ENCODE data around the gene KIAA0930. TPM values are rescaled to one million over a fixed set of nuclear protein-coding genes. Genes with fewer than 3 reads are reported as not detected.

KIAA0930 gene
- total RNA-seq, 1 donor from 2014 or later = 42.5 TPM

DNA sequence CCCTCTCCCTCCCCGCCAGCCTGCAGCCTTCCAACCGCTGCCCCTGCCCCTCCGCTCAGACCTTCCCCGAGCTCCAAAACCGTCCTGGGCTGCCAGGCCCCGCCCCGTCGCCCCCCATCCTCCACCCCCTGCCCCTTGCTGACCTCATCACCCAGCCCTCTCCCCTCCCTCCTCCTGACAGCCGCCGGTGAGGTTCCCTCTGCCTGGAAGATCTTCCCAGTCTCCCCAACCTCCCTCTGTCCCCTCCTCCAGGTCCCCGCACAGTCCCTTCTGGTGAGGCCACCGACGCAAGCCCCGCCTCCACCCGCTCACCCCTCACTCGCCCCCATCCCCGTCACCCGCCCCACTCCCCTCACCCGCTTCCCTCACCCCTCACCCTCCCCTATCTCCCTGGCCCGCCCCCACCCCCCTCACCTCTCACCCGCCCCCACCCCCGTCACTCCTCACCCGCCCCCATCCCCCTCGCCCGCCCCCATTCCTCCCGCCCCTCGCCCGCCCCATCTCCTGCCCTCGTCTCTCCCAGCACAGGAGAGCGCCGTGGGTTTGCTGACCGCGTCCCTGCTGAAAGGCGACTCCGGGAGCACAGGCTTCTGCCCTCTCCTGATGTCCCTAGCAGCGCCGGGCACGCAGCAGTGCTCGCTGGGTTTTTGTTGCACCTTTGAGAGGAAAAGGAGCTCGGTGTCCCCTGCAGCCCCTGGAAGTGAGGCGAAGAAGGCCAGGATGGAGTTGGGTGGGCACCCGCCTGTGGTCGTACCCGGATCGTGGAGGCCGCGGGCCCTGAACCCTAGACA is 27.7 kb upstream of the KIAA0930 start:
- TF ChIP-seq POLR2A (IDR thresholded peaks at IDR 0.05) = no peak
- peak in 1 of 2 donors; percentile 14 for TF ChIP-seq POLR2AphosphoS5 (IDR thresholded peaks at IDR 0.05; ENCODE audit: insufficient read depth in 1 of 2, low read depth in 1 of 2)
- no peak for DNase-seq (ENCODE audit: extremely low spot score in 2 of 2)
- Histone ChIP-seq H3K27me3 (no peaks in the 10 kb centered on the region), H3K27ac (peak overlapping the region; percentile 75), H3K4me1 (peaks cover 32% of the 10 kb centered on the region), H3K9me3 (no peaks in the 10 kb centered on the region), H3K4me3 (peak overlapping the region; percentile 64 to 66), H3K36me3 (no peaks in the 10 kb centered on the region)
- intact Hi-C loops (cut with DNase I) = loop anchor here (2.0 kb wide), 1 partner anchor 166 kb away; no protein-coding TSS in a partner anchor

DNA sequence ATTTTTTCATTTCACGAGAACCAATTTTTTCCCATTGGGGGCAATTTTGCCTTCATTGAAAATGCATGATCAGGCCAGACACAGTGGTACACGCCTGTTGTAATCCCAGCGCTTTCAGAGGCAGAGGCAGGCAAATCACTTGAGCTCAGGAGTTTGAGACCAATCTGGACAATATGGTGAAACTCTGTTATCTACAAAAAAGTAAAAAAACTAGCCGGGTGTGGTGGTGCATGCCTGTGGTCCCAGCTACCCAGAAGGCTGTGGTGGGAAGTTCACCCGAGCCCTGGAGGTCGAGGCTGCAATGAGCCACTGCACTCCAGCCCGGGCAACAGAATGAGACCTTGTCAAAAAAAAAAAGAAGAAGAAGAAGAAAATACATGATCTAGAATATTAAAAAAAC is 24.8 kb upstream of the KIAA0930 start:
- intact Hi-C loops (cut with DNase I) = no loop called here

DNA sequence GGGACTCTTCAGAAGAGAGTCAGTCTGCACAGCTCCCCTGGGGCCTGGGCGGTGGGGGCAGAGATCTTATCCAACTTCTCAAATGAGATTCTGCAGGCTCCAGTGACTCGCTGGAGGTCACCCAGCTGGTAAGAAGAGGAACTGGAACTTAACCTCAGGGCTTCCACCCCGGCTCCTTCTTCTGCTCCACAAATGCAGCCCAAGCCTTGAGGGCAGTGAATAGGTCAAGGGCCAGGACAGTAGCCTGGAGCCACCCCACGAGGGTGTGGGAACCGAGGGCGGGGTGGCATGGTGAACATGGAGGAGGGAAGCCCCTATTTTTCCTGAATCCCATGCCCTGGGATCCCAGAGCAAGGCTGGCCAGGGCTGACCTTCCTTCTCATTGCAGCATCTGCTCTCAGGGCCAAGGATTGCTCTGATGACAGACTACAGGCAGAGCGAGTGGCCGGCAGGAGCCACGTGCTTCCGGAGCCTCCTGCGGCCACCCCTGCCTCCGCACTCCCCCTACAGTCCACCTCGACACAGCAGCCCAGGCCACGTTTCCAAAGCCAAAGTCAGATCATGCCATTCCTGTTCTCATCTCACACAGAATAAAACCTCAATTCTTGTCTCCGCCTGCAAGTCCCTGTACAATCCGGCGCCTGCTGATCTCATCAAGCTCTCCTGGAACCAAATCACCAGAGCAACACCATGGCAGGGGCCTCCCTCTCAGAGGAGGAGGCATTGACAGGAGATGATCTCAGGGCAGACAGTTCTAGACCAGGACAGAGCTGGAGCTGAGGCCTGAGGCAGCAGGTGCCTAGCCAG is 23.0 kb upstream of the KIAA0930 start:
- H3K27ac ChIP-seq = peak overlapping the region; percentile 52

More for the DNA sequence above, 24.8 kb upstream of the KIAA0930 start:
- H3K4me3 ChIP-seq = no peak overlapping the region
- H3K4me1 ChIP-seq = peaks cover 29% of the 10 kb centered on the region
- DNase-seq (ENCODE audit: extremely low spot score in 2 of 2) = no peak
- no peaks in the 10 kb centered on the region for H3K9me3 ChIP-seq
- H3K27me3 ChIP-seq = no peaks in the 10 kb centered on the region
- TF ChIP-seq POLR2AphosphoS5 (IDR thresholded peaks at IDR 0.05; ENCODE audit: insufficient read depth in 1 of 2, low read depth in 1 of 2) (no peak), POLR2A (IDR thresholded peaks at IDR 0.05) (no peak)
- TF ChIP-seq, protein P1, sequence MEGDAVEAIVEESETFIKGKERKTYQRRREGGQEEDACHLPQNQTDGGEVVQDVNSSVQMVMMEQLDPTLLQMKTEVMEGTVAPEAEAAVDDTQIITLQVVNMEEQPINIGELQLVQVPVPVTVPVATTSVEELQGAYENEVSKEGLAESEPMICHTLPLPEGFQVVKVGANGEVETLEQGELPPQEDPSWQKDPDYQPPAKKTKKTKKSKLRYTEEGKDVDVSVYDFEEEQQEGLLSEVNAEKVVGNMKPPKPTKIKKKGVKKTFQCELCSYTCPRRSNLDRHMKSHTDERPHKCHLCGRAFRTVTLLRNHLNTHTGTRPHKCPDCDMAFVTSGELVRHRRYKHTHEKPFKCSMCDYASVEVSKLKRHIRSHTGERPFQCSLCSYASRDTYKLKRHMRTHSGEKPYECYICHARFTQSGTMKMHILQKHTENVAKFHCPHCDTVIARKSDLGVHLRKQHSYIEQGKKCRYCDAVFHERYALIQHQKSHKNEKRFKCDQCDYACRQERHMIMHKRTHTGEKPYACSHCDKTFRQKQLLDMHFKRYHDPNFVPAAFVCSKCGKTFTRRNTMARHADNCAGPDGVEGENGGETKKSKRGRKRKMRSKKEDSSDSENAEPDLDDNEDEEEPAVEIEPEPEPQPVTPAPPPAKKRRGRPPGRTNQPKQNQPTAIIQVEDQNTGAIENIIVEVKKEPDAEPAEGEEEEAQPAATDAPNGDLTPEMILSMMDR (IDR thresholded peaks at IDR 0.05) = no peak
- H3K27ac ChIP-seq = no peak overlapping the region
- H3K36me3 ChIP-seq = no peaks in the 10 kb centered on the region

DNA sequence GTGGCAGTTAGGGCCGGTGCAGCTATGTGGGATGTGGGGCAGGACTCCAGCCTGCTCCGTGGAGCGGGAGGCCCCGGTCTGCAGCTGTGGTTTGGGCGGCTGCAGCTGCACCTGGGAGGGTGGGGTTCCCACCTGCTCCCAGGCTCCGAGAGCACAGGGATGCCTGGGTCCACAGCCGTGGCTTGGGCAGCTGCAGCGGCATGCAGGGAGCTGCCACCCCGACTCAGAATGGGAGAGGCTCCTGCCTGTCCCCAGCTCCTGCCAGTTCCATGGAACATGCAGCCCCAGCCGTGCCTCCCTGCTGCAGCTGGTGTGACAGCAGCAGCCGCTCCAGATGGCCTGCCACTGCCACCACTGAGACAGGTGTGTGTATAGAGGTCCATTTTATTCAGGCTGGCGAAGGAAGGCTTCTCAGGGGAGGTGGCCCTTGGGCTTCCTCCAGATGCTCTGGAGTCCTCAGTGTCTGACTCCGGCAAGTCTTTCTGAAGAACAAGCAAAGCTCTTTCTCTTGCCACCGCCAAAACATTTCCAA is 22.3 kb upstream of the KIAA0930 start:
- Histone ChIP-seq H3K27me3 (no peaks in the 10 kb centered on the region), H3K4me3 (no peak overlapping the region), H3K4me1 (peaks cover 15% of the 10 kb centered on the region), H3K36me3 (no peaks in the 10 kb centered on the region), H3K9me3 (no peaks in the 10 kb centered on the region), H3K27ac (no peak overlapping the region)
- TF ChIP-seq POLR2A (IDR thresholded peaks at IDR 0.05) = no peak
- no peak for TF ChIP-seq POLR2AphosphoS5 (IDR thresholded peaks at IDR 0.05; ENCODE audit: insufficient read depth in 1 of 2, low read depth in 1 of 2)
- TF ChIP-seq, protein P1 (IDR thresholded peaks at IDR 0.05) = no peak
- intact Hi-C loops (cut with DNase I) = no loop called here
- no peak for DNase-seq (ENCODE audit: extremely low spot score in 2 of 2)

More for the DNA sequence above, 23.0 kb upstream of the KIAA0930 start:
- intact Hi-C loops (cut with DNase I) = no loop called here
- TF ChIP-seq, protein P1 (IDR thresholded peaks at IDR 0.05) = peak; percentile 46 to 82 (median 47)
- no peak for TF ChIP-seq POLR2A (IDR thresholded peaks at IDR 0.05)
- TF ChIP-seq POLR2AphosphoS5 (IDR thresholded peaks at IDR 0.05; ENCODE audit: insufficient read depth in 1 of 2, low read depth in 1 of 2) = peak in 1 of 2 donors; percentile 62
- no peak for DNase-seq (ENCODE audit: extremely low spot score in 2 of 2)
- H3K36me3 ChIP-seq = no peaks in the 10 kb centered on the region
- no peak overlapping the region for H3K4me3 ChIP-seq
- H3K9me3 ChIP-seq = no peaks in the 10 kb centered on the region
- peaks cover 21% of the 10 kb centered on the region for H3K4me1 ChIP-seq
- no peaks in the 10 kb centered on the region for H3K27me3 ChIP-seq

DNA sequence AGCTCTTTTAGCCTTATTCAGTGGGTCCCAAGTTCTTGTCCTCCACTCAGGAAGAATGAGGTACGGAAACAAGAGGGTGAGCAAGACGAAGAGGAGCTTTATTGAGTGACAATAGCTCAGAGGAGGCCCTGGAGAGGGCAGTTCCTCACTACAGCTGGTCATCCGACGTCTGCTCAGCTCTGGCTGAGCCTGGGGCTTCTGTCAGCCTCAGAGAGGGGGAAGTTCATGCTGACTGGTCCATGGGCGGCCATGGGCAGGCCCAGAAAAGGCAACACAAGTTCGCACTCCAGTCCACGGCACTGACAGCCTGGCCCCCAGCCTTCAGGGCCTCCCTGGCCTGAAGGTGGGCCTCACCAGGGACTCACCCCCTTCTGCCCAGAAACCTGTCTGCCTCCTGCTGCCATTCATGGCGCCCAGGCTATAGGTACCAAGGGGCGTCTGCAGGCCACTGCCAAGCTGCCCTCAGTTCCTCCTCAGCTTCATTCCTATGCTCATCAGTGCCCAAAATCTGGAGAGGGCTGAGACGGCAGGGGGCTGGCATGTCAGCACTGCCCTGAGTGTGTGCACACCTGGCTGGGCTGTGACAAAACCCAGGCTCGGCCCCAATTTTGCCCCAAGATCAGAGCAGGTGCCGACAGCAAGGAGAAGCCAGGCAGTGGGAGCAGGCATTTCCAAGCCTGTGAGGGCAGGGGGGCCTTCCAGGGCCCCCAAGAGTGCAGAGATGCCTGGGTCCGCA is 21.7 kb upstream of the KIAA0930 start:
- Histone ChIP-seq H3K4me3 (no peak overlapping the region), H3K36me3 (no peaks in the 10 kb centered on the region), H3K4me1 (peaks cover 12% of the 10 kb centered on the region), H3K27ac (no peak overlapping the region), H3K9me3 (no peaks in the 10 kb centered on the region), H3K27me3 (no peaks in the 10 kb centered on the region)
- DNase-seq (ENCODE audit: extremely low spot score in 2 of 2) = no peak
- intact Hi-C loops (cut with DNase I) = no loop called here
- TF ChIP-seq, protein P1 (IDR thresholded peaks at IDR 0.05) = no peak
- no peak for TF ChIP-seq POLR2A (IDR thresholded peaks at IDR 0.05)
- TF ChIP-seq POLR2AphosphoS5 (IDR thresholded peaks at IDR 0.05; ENCODE audit: insufficient read depth in 1 of 2, low read depth in 1 of 2) = no peak
